Measurements from ENCODE around the gene UNC13D.

DNA sequence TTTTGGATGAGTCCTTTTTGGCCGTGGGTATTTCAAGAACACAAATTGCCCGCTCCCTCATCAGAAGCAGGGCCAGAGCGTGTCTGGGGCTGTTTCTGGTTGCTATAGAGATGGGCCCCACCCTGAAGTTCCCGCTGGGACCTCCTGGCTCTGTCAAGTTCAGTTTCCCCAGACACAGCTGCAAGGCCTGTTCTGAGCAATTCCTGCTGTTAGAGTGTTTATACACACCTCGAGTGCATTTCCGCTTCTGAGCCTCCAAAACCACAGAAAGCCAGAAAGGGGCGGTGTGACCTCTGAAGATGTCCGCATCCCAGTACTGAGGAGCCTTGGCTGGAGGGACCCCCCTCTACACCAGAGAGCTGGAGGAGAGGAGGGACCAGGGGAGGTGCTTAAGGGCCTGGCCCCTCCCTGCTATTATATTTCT is 20.3 kb upstream of the UNC13D start:
- TF ChIP-seq CTCF (IDR thresholded peaks at IDR 0.05; ENCODE audit: low read length) = no peak
- no peak for TF ChIP-seq EZH2phosphoT487 (IDR thresholded peaks at IDR 0.05; ENCODE audit: low read length)
- TF ChIP-seq EZH2 (optimal IDR thresholded peaks at IDR 0.05; ENCODE audit: low read depth, low read length) = no peak

Measured in MM.1S (cell line).